Measurements from ENCODE around the gene WBP1L.
"Not testable (repeated sequence)": the region's sequence is repeated elsewhere in the genome, so short reads cannot be mapped to it uniquely, and the experiment has no call there.

The WBP1L gene

GRCh38 chr10:102843139-102843538 is 99.4 kb downstream of the WBP1L start:
- DNase-seq (ENCODE audit: low spot score) = not testable (repeated sequence)

- not testable (repeated sequence) for DNase-seq (ENCODE audit: low spot score)
Observed at GRCh38 chr10:102844190-102844776, 100.5 kb downstream of the WBP1L start.

- DNase-seq (ENCODE audit: low spot score) = no peak
Observed at GRCh38 chr10:102845352-102845902, 101.7 kb downstream of the WBP1L start.

- no peak for DNase-seq (ENCODE audit: low spot score)
Observed at GRCh38 chr10:102850025-102850518, 106.3 kb downstream of the WBP1L start.

- not testable (repeated sequence) for DNase-seq (ENCODE audit: low spot score)
Observed at GRCh38 chr10:102853237-102853636, 109.5 kb downstream of the WBP1L start.

GRCh38 chr10:102855731-102856436 is 112.1 kb downstream of the WBP1L start:
- not testable (repeated sequence) for DNase-seq (ENCODE audit: low spot score)

GRCh38 chr10:102856758-102857424 is 113.1 kb downstream of the WBP1L start:
- DNase-seq (ENCODE audit: low spot score) = no peak

GRCh38 chr10:102859911-102860310 is 116.2 kb downstream of the WBP1L start:
- DNase-seq (ENCODE audit: low spot score) = no peak

- no peak for DNase-seq (ENCODE audit: low spot score)
Observed at GRCh38 chr10:102863660-102864059, 119.9 kb downstream of the WBP1L start.

- DNase-seq (ENCODE audit: low spot score) = no peak
Observed at GRCh38 chr10:102865620-102866019, 121.9 kb downstream of the WBP1L start.
